Activated CD4-positive, alpha-beta T cell treated with anti-CD3 and anti-CD28 coated beads for 48 hours (primary cell): ENCODE data around the gene OR5AU1.
"Not testable (repeated sequence)": the region's sequence is repeated elsewhere in the genome, so short reads cannot be mapped to it uniquely, and the experiment has no call there.

ENCODE experiments used
- DNase-seq: peaks from one replicate; pipeline ENCODE4 v3.0.0-alpha.2; 2020

Gene OR5AU1

DNA sequence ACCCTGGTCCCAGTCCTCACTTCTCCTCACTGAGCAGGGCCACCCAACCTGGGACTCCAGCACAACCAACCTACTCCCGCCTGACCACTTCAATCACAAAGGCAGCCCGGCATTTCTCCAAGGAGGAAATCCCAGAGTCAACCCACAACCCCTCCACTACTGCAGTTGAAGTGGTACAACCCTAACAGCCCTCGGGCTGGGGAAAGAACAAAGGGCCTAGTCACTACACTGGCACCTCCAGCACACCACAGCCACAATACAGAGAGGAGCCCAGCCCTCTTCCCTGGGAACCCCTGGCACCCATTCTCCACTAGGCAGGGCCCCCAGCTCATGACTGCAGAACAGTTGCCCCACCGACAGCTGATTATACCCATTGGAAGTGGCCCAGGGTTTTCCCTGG lies 13.7 kb upstream of the OR5AU1 start:
- no peak for DNase-seq

- DNase-seq: no peak
Measured at GRCh38 chr14:21168055-21168454, 12.2 kb upstream of the OR5AU1 start.

DNA sequence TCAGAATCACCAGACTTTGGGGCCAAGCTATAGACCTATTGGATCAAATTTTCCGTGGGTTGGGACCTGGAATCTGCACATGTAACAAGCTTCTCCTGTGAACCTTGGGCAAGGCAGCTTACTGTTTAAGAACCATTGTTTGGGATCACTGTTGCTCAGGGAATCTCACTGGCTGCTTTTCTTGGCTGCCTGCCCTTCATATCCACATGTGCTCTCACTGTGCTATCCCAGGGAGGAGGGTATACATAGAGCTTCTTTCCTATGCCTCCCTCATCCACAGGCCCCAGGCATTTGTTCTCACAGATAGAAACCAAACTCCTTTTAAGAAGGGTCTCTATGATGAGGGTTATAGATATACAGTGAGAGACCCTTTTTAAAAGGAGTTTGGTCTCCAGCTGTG lies 9.8 kb upstream of the OR5AU1 start:
- not testable (repeated sequence) for DNase-seq

GRCh38 chr14:21165002-21165605 lies 9.2 kb upstream of the OR5AU1 start:
- not testable (repeated sequence) for DNase-seq

GRCh38 chr14:21163871-21164291 lies 8.0 kb upstream of the OR5AU1 start:
- DNase-seq: no peak

- no peak for DNase-seq
Measured at GRCh38 chr14:21162081-21162480, 6.2 kb upstream of the OR5AU1 start.

- DNase-seq: no peak
Measured at GRCh38 chr14:21160061-21160610, 4.3 kb upstream of the OR5AU1 start.

- DNase-seq: not testable (repeated sequence)
Measured at GRCh38 chr14:21158175-21158574, 2.3 kb upstream of the OR5AU1 start.

- no peak for DNase-seq
Measured at GRCh38 chr14:21149641-21150367, 6.1 kb downstream of the OR5AU1 start.

DNA sequence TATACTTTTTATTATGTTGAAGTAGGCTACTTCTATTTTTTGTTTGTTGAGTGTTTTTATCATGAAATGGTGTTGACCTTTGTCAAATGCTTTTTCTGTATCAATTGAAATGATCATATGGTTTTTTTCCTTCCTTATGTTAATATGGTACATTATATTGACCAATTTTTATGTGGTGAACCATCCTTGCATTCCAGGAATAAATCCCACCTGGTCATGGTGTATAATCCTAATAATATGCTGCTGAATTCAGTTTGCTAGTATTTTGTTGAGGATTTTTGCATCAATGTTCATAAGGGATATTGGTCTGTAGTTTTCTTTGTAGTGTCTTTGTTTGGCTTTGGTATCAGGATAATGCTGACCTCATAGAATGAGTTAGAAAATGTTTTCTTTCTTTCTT lies 10.4 kb downstream of the OR5AU1 start:
- DNase-seq: no peak

DNA sequence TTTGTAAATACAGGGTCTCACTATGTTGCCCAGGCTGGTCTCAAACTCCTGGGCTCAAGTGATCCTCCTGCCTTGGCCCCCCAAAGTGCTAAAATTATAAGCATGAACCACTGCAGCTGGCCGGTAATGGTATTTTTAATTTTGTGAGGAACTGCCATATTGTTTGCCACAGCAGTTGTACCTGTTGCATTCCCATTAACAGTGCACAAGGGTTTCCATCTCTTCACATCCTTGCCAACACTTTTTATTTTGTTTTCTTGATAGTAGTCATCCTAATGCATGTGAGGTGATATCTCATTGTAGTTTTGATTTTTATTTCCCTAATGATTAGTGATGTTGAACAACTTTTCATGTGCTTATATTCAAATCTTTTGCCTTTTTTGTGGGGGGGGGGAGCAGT lies 13.5 kb downstream of the OR5AU1 start:
- no peak for DNase-seq

DNA sequence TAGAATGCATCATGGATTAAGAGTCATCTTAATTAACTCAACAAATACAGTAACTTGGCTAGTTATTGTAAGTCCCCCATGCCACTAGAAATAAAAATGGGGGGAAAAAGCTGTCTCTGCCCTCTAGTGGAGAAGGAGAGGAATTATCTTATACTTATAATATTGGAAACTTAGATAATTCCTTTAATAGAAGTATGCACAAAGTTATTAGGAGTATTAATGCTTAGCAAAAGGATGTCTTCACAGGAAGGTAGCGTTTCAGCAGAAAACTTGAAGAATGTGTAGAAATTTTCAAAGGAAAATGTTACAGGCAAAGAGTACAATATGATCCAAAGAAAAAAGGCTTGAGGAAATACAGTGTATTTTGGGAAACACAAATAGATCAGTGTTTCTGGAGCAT lies 19.8 kb downstream of the OR5AU1 start:
- no peak for DNase-seq

GRCh38 chr14:21133901-21134300 lies 22.0 kb downstream of the OR5AU1 start:
- no peak for DNase-seq

- DNase-seq: no peak
Measured at GRCh38 chr14:21123429-21123828, 32.4 kb downstream of the OR5AU1 start.

GRCh38 chr14:21121122-21121521 lies 34.7 kb downstream of the OR5AU1 start:
- DNase-seq: no peak

DNA sequence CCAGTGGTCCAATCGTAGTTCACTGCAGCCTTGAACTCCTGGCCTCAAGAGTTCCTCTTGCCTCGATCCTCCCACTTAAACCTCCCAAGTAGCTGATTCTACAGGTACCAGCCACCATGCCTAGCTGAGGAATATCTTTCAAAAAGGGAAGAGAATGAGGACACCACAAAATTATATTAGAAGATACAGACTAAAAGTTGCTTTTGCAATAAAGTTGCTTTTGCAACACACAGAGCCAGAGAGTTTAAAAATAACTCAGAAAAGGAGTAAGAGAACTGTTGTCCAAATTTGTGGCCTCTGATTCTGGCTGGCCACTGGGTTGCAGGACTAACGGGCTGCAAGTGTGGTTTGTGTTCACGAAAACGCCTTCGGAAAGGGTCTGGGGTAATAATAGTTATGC lies 35.2 kb downstream of the OR5AU1 start:
- no peak for DNase-seq

GRCh38 chr14:21118933-21119332 lies 36.9 kb downstream of the OR5AU1 start:
- no peak for DNase-seq

GRCh38 chr14:21113369-21113768 lies 42.5 kb downstream of the OR5AU1 start:
- no peak for DNase-seq

GRCh38 chr14:21112255-21112654 lies 43.6 kb downstream of the OR5AU1 start:
- no peak for DNase-seq

- DNase-seq: peak; percentile 63
Measured at GRCh38 chr14:21109377-21110138, 46.3 kb downstream of the OR5AU1 start.

GRCh38 chr14:21108791-21109190 lies 47.1 kb downstream of the OR5AU1 start:
- no peak for DNase-seq

GRCh38 chr14:21107283-21107800 lies 48.5 kb downstream of the OR5AU1 start:
- no peak for DNase-seq

DNA sequence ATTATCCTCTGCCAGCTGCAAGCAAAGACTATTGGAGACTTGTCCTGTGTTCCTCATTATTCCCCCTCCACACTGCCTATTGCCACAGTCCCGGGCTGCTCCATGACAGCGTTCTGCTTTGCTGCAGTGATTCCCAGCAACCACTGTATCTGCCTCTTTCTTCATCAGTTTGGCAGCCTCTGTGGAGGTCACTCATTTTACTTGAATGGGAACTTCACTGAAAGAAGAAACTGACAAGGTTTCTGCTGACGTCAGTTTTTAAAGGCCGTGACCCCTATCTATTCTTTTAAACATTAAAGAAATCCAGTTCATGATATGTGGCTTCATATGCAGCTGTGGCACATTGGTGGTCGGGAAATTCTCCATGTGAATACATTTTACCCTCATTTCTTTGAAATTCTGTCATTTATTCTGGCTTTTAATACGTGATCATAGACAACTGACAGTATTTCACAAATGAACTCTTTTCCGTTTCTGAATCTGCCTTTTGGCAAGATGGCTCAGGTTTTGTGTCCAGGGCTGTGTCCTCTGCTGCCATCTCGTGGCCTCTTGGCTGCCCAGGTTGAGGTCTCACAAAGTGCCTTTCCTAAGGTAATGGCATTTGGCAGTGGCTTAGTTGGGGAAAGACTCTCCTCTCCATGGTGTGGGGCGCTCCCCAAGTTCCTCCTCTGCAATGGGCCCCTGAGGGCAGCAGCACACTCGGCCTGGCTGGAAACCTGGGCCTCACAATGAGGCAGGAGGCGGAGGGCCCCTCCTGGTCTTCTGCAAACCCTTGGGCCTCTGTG lies 49.2 kb downstream of the OR5AU1 start:
- peak; percentile 84 for DNase-seq
